Measurements from ENCODE around the gene GBF1.

GBF1 gene

DNA sequence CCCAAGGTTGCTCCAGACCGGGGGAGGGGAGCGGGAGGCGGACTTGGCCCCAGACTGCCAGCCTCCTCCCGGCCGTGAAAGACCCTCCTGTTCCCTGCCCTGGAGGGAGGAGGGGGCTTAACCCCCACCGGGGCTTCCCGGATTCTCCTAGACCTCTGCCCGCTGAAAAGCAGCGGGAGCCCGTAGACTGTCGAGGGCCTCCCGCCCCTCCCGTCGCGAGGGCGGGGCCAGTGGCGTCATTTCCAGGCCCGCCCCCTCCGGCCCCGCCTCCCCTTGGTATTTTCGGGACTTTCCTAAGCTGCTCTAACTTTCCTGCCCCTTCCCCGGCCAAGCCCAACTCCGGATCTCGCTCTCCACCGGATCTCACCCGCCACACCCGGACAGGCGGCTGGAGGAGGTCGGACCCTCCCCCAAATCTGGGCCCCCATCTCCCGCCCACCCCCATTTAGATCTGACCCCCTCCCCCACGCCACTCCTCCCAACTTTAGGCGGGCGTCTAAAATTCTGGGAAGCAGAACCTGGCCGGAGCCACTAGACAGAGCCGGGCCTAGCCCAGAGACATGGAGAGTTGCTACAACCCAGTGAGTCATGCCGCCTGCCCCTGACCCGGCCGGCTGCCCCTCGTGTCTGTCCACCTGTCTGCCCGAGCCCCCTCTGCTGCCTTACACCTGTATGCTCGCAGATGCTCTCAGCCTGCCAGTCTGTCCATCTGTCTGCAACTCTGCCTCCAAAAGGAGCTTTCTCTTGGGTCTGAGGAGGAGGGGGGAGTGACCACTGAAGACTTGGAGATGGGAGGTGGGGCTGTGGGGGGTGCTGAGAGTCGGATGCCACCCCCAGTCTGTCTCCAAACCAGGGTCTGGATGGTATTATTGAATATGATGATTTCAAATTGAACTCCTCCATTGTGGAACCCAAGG, 150.3 kb downstream of the GBF1 start, which contains the start of gene NFKB2:
TSS of gene NFKB2 (plus strand) at position 306 of the 917 bp plus-strand sequence. CDS start at position 561, 255 bp downstream.
- peak; percentile 89 for DNase-seq (ENCODE audit: low read depth)

- no peak for DNase-seq (ENCODE audit: low read depth)
Observed at GRCh38 chr10:102396317-102396650, 151.0 kb downstream of the GBF1 start.

DNA sequence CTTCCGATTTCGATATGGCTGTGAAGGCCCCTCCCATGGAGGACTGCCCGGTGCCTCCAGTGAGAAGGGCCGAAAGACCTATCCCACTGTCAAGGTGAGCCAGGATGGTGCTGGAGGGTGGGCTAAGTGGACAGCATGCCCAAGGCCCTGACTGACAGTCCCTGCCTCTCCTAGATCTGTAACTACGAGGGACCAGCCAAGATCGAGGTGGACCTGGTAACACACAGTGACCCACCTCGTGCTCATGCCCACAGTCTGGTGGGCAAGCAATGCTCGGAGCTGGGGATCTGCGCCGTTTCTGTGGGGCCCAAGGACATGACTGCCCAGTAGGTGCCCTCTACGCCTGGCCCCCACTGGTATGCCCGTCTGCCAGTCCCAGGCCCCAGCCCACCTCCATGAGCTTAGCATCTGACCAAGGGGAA, 151.4 kb downstream of the GBF1 start:
- no peak for DNase-seq (ENCODE audit: low read depth)

DNA sequence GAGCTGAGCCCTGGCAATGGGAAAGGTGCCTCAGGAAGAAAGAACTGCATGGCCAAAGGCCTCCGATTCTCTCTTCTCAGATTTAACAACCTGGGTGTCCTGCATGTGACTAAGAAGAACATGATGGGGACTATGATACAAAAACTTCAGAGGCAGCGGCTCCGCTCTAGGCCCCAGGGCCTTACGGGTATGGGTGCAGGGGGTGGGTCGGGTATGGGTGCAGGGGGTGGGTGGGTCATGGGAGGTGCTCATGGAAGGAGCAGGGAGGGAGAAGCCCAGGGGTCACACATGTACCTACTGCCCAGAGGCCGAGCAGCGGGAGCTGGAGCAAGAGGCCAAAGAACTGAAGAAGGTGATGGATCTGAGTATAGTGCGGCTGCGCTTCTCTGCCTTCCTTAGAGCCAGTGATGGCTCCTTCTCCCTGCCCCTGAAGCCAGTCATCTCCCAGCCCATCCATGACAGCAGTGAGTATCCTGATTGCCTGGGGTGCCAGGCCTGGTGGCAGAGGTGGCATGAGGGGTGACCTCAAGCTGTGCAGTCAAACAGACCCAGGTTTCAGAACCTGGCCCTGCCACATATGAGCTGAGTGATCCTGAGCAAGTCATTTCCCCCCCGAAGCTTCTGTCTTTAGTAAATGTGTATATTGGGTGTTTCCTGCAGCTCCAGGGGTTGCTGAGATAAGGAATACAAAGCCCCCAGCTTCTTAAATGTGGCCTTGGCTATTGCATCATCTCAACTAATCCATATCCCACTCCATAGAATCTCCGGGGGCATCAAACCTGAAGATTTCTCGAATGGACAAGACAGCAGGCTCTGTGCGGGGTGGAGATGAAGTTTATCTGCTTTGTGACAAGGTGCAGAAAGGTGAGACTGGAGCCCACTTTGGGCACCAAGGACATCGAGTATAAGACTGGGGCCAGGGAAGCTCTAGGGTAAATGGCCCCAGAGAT, 152.2 kb downstream of the GBF1 start:
- DNase-seq (ENCODE audit: low read depth), result no peak

- no peak for DNase-seq (ENCODE audit: low read depth)
Observed at GRCh38 chr10:102398172-102399020, 153.1 kb downstream of the GBF1 start.

GRCh38 chr10:102399217-102400021, 154.1 kb downstream of the GBF1 start:
- DNase-seq (ENCODE audit: low read depth), result peak; percentile 79

- DNase-seq (ENCODE audit: low read depth), result no peak
Observed at GRCh38 chr10:102400076-102400475, 154.7 kb downstream of the GBF1 start.

- DNase-seq (ENCODE audit: low read depth), result no peak
Observed at GRCh38 chr10:102400598-102401341, 155.4 kb downstream of the GBF1 start.

GRCh38 chr10:102401342-102401654, 156.0 kb downstream of the GBF1 start:
- no peak for DNase-seq (ENCODE audit: low read depth)

GRCh38 chr10:102401735-102402511, 156.6 kb downstream of the GBF1 start:
- no peak for DNase-seq (ENCODE audit: low read depth)

DNA sequence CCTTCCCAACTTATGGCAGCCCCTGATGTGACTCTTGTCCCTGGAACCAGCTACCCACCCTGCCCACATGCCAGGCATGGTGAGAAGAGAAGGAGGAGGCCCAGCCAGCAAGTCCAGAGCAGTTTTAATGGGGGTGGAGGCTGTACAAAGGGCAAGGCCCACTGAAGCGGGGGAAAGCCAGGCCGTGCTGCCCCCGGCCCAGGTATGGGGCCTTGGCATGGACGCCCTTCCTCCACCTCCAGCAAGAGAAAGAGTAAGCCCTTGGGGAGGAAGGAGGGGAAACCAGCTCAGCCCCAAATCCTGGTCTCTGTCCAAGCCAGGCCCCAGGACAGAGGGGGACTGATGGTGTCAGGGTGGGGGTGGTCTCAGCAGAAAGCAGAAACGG, 157.2 kb downstream of the GBF1 start:
- DNase-seq (ENCODE audit: low read depth), result no peak

DNA sequence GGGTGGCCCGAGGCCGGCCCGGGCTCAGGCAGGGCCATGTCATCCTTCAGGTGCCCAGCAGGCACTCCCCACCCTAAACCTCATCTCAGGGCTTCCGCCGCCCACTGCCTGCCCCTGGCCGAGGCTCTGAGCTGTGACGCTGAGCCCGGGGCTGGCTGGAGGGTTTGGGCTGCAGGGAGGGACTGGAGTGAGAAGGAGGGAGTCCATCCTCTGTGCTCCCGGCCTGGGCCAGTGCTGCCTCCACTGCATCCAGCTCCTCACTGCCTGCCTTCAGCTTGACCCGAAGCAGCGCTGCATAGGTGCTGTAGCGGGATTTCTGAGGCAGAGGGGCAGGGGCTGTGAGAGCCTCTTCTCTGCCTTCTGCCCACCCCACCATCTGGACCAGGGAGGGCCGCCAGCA, 157.8 kb downstream of the GBF1 start:
- no peak for DNase-seq (ENCODE audit: low read depth)

DNA sequence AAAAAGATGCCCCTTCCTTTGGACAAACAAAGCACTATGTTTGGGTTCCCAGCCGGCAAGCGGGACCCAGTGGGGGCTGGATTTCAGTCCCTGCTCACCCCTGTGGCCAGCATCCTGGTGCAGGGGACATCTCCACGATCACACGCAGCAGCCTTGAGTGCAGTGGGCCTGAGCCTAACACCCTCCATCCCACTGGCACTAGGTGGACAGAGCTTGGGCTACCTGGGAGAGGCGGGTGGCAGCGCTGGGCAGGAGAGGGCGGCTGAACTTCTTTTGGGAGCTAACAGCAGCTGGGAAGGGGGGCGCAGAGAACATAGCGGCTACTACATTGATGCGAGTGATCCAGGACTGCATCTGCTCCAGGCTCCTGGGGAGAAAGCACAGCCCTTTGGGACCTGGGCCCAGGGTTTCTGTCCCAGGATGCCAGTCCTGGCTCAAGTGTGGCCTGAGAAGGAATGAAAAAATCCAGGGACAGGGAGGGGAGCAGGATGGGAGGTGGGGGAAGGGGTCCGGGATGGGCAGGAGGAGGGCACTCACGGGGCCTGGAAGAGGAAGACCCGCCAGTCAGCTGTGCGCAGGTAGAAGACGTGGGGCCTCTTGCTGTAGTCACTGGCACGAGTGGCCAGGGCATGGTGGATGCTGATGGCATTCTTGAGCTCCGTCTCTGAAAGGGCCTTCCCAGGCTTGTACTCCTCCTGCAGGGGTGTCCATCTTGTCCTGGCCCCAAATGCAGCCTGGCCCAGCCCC, 159.2 kb downstream of the GBF1 start:
- no peak for DNase-seq (ENCODE audit: low read depth)

DNA sequence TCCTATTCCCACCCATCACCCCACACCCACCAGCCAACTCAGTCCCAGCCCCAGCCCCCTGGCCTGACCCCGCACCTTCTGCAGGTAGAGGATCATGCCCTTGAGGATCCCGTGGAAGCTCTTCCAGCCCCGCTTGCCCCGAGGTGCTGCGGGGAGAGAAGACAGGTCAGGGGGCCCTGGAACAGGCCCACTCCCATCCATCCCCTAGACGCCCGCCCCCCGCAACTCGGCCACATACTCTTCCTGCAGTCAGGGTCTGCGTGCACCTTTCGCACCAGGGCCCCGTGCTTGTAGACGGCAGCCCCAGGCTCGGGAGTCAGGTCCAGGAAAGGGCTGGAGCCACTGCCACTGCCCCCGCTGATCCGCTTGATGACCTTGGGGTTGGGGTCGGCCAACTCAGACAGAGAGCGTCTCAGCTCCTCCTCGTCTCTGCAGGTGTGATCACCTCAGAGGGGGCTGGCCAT, 159.8 kb downstream of the GBF1 start:
- DNase-seq (ENCODE audit: low read depth), result no peak

DNA sequence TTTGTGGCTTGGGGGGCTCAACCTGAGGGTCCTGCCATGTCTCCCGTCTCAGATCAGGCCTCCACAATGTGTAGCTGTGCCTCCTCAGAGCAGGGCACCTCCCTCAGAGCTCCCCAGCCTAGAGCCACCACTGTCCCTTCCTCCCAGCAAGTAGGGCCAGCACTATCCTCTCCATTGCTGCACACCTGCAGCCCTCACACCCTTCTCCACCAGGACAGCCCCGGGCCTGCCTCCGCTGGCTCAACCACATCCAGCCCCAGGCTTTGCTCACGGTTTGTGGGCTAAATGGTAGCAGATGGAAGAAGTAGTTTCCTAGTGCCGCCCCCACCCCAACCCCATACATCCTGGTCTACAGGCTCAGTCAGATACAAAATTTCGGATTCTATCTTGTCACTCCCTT, 160.3 kb downstream of the GBF1 start:
- DNase-seq (ENCODE audit: low read depth), result no peak

DNA sequence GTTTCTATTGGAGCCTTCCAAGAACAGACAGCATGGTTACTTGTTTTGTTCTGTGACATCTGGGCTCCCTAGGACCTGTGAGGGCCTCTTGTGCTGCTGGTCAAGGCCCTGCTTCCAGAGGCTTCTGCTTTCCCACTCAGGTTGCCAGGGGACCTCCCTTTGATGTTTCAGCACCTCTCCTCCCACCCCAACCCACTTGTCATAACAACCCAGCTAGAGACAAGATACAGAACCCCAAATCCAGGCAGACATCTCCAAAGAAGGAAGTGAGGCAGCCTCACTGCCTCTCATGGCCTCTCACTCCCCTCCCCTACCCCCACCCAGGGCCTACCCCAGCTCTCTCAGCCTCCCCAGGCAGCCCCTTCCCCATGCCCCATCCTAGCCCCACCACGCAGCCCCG, 161.5 kb downstream of the GBF1 start:
- DNase-seq (ENCODE audit: low read depth), result no peak

- DNase-seq (ENCODE audit: low read depth), result no peak
Observed at GRCh38 chr10:102407425-102408130, 162.2 kb downstream of the GBF1 start.

GRCh38 chr10:102408131-102408727, 162.9 kb downstream of the GBF1 start:
- no peak for DNase-seq (ENCODE audit: low read depth)
